ENCODE data around the gene KCNN1. TPM values are rescaled to one million over a fixed set of nuclear protein-coding genes. Genes with fewer than 3 reads are reported as not detected.
"Not testable (repeated sequence)": the region's sequence is repeated elsewhere in the genome, so short reads cannot be mapped to it uniquely, and the experiment has no call there.

The KCNN1 gene
- polyA plus RNA-seq, 3 donors = 4.8 to 8.4 (median 5.7) TPM

DNA sequence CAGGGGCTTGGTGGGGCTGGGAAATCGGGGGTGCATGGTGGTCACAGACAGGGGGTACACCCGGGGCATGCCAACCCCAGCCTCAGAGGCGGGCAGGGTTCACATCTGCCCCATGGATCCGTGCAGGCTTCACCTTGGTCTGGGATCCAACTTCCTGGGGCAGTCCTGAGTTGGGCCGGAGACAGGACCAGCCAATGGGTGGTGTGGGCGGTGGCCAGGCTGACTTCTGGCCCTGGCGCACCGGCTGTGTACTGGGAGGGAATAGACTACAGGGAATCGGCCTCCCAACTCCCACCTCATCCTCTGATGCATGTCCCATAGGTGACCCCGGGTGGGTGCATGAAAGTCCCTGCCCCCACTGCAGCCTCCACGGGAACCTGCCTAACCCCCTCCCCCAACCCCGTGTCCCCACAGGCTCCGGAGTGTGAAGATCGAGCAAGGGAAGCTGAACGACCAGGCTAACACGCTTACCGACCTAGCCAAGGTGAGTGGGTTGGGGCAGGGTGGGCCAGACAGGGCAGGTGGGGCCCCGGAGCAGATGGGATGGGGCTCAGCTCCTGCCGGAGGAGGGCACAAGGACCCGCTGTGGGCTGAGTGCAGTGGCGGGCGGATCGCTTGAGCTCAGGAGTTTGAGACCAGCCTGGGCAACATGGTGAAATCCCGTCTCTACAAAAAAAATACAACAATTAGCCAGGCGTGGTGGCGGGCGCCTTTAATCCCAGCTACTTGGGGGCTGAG, 26.3 kb downstream of the KCNN1 start:
- no peak for DNase-seq (ENCODE audit: extremely low read depth in 1 of 11, low read depth in 9 of 11, low spot score in 4 of 11)

DNA sequence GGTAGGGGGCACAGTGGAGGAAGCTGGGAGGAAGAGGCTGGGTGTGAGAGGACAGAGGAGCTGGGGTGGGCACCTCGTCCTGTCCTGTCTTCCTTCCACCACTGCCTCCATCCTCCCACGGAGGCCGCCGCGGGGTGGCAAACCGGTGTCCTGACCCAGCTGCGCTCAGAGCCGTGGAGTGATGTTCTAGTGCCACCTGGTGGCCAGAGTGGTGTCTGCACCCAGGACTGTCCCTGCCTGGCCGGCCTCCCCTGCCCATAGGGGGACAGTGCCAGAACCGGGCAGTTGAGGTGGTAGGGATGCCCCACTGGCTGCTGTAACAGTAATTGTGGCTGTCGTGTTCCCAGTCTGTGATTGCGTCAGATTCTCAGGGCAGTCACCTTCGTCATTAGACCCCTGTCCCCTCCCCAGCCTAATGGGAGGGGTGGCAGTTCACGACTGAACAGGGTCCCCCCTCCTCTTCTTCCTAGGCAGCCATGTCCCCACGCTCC, 30.0 kb downstream of the KCNN1 start:
- DNase-seq (ENCODE audit: extremely low read depth in 1 of 11, low read depth in 9 of 11, low spot score in 4 of 11) = peak in 9 of 11 donors; percentile 43 to 72 (median 70)

DNA sequence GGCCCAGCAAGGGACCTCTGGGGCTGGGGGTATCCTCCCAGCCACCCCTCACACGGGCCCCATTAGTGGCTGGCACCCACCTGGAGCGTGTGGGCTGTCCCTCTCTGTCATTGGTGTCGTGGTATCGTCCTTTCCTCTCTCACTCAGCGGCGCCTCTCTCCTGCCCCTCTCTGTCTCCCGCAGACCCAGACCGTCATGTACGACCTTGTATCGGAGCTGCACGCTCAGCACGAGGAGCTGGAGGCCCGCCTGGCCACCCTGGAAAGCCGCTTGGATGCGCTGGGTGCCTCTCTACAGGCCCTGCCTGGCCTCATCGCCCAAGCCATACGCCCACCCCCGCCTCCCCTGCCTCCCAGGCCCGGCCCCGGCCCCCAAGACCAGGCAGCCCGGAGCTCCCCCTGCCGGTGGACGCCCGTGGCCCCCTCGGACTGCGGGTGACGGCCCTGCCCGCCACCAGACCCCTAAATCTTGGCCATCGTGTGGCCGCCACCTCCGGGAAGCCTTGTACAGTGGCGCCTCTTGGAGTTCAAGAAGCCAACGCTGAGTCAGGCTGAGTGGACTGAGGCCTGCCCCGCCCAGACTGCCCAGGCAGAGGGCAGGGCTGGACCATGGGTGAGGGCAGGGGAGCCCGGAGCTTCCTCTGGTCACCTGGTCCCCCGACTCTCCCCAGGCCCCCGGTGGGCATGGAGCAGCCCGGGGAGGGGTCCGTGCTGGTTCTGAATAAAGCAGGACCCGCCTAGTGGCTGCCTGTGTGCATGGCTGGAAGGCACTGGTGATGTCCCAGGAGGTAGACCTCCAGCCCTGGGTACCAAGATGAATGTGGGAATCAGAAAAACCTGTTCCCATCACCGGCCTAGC, 31.3 kb downstream of the KCNN1 start:
- DNase-seq (ENCODE audit: extremely low read depth in 1 of 11, low read depth in 9 of 11, low spot score in 4 of 11) = no peak

DNA sequence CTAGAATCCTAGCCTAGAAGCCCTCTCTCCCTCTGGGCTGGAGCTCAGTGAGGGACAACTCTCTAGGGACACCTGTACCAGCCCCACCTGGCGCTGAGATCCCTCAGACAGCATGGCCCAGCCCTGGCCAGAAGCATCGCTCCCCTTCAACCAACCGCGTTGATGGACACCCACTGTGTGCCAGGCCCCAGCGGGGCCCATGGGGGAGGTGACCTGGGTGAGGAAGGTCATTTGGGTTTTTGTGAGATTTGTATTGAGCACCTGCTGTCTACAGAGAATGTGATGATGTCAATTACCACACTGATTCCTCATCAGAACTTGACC, 31.9 kb downstream of the KCNN1 start:
- DNase-seq (ENCODE audit: extremely low read depth in 1 of 11, low read depth in 9 of 11, low spot score in 4 of 11) = no peak

DNA sequence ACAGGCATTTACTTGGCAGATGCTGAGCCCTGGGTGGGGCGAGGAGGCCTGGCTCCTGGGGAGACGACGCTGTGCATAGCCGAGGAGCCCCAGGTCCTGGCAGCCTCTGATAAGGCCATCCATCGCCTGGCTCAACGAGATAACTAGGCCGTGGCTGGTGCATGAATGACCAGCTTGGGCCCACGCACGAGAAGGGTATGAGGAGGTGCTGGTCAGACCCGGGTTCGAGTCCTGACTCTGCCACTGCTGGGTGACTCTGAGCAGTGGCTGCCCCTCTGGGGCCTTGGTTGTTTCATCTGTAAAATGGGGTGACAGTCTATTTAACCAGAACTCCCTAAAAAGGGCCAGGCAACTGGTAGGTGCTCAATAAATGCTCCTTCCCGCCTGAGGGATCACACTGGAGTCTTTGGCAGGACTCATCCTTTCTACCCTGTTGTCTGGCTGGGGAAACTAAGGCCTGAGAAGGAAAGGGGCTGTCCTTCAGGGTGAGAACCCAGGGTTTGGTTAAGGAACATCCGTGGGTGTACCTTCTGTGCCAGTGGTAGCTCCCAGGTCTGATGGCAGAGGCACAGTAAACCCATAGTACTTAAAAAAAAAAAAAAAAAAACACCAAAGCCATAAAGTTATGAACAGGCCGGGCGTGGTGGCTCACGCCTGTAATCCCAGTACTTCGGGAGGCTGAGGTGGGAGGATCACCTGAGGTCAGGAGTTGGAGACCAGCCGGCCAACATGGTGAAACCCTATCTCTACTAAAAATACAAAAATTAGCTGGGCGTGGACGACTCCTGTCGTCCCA, 33.0 kb downstream of the KCNN1 start:
- DNase-seq (ENCODE audit: extremely low read depth in 1 of 11, low read depth in 9 of 11, low spot score in 4 of 11) = no peak

DNA sequence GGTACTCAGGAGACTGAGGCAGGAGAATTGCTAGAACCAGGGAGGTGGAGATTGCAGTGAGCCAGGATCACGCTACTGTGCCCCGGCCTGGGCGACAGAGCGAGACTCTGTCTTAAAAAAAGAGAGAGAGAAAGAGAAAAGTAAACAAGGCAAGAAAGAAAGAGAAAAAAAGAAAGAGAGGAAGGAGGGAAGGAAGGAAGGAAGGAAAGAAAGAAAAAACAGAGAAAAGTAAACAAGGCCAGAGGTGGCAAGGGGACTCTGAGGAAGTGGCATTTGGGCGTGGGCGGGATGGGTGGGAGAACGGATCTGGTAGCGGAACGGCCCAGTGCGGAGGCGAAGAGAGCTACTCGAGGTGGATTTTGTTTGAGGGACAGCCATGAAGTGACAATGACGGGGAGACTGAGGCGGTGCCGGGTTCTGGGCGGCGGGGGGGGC, 33.6 kb downstream of the KCNN1 start:
- no peak for DNase-seq (ENCODE audit: extremely low read depth in 1 of 11, low read depth in 9 of 11, low spot score in 4 of 11)

GRCh38 chr19:18000915-18001776, 34.2 kb downstream of the KCNN1 start:
- DNase-seq (ENCODE audit: extremely low read depth in 1 of 11, low read depth in 9 of 11, low spot score in 4 of 11) = peak in 2 of 11 donors; percentile 44 to 46

DNA sequence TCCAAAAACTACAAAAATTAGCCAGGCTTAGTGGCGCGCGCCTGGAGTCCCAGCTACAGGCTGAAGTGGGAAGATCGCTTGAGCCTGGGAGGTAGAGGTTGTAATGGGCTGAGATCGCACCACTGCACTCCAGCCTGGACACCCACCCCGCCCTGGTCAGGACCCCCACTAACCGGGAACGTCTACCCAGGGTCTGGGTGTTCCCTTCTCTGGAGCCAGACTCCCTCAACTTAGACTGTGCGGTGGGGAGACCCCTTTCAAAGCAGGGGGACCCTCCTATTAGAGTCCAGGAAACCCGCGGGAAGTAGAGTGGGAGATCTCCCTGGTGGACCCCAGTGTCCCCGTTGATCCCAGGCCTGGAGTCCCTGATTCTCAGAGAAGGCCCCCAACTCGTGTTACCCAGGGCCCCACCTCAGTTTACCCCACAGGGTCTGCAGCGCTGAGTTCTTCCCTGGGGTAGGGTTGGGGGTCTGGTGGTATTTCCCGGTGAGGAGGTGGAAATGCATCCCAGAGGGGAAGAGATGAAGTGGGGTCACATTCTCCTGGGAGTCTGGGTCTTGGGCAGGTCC, 35.0 kb downstream of the KCNN1 start:
- DNase-seq (ENCODE audit: extremely low read depth in 1 of 11, low read depth in 9 of 11, low spot score in 4 of 11) = no peak

GRCh38 chr19:18002347-18002850, 35.5 kb downstream of the KCNN1 start:
- no peak for DNase-seq (ENCODE audit: extremely low read depth in 1 of 11, low read depth in 9 of 11, low spot score in 4 of 11)

- DNase-seq (ENCODE audit: extremely low read depth in 1 of 11, low read depth in 9 of 11, low spot score in 4 of 11) = not testable (repeated sequence)
These were observed 38.8 kb downstream of the KCNN1 start for GRCh38 chr19:18005750-18006149.

GRCh38 chr19:18007044-18007916, 40.4 kb downstream of the KCNN1 start:
- peak in 7 of 11 donors; percentile 64 to 81 (median 68) for DNase-seq (ENCODE audit: extremely low read depth in 1 of 11, low read depth in 9 of 11, low spot score in 4 of 11)

GRCh38 chr19:18007917-18008673, 41.2 kb downstream of the KCNN1 start, which contains the start of gene ARRDC2:
ARRDC2 (plus strand) TSS chr19:18008170; CDS start chr19:18008311, 141 bp downstream.
- DNase-seq (ENCODE audit: extremely low read depth in 1 of 11, low read depth in 9 of 11, low spot score in 4 of 11) = peak; percentile 73 to 95 (median 89)

DNA sequence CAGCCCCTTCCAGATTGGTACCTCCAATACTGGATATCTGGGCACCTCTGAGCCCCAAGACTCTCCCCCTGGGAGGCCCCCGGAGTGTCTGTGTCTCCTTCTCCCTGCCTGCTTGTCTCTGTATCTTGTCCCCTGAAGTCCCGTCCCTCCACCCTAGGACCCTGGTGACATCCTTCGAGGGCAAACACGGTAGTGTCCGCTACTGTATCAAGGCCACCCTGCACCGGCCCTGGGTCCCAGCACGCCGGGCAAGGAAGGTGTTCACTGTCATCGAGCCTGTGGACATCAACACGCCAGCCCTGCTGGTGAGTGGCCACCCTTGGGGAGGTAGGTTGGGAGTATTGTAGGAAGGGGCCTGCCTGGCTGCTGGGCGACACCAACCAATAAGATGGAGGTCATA, 41.9 kb downstream of the KCNN1 start:
- no peak for DNase-seq (ENCODE audit: extremely low read depth in 1 of 11, low read depth in 9 of 11, low spot score in 4 of 11)

DNA sequence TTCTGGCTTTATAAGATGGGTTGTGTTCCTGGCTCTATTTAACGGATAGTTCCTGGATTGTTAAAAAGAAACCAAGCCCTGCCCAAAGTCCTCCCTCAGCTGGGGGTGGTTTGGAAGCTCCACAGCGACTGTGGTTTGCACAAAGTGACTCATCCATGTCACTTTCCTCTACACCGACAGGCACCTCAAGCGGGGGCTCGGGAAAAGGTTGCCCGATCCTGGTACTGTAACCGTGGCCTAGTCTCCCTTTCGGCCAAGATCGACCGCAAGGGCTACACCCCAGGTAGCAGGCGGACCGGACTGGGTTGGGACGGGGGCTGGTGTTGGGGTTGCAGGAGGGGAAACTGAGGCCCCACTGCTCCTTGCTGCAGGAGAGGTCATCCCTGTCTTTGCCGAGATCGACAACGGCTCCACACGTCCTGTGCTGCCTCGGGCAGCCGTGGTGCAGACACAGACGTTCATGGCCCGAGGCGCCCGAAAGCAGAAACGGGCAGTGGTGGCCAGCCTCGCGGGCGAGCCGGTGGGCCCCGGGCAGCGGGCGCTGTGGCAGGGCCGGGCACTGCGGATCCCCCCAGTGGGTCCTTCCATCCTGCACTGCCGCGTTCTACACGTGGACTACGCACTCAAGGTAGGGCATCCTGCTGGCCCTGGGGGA, 42.6 kb downstream of the KCNN1 start:
- DNase-seq (ENCODE audit: extremely low read depth in 1 of 11, low read depth in 9 of 11, low spot score in 4 of 11) = no peak

GRCh38 chr19:18010149-18010548, 43.2 kb downstream of the KCNN1 start:
- no peak for DNase-seq (ENCODE audit: extremely low read depth in 1 of 11, low read depth in 9 of 11, low spot score in 4 of 11)
